ENCODE measurements around the gene HSFX2. TPM values are rescaled to one million over a fixed set of nuclear protein-coding genes. Genes with fewer than 3 reads are reported as not detected.
A peak's percentile ranks its signal among the peaks of the same experiment; 100 is the strongest.
"Not testable (repeated sequence)": the region's sequence is repeated elsewhere in the genome, so short reads cannot be mapped to it uniquely, and the experiment has no call there.

Gene HSFX2
- total RNA-seq, result not detected
- long read RNA-seq, result 0 reads

DNA sequence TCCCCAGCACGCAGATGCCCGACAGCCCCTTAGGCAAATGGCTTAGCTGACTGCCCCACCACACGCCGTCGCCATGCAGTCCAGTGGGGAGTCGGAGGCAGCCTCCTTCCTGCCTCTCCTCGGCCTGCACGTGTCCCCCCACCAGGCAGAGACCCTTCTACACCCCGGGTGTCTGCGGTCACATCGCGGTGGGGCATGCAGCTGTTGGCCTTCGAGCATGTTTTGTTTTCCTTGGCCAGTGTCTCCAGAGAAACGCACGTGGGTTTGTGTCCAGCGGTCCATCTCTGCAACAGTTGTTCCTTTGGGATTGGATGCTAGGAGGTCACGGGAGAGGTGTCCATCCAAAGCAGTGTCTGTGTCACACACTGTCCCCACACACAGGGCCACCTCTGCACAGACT lies at the start of gene HSFX2:
Gene HSFX2 (minus strand): TSS at position 101 of the 400 bp plus-strand sequence. CDS start 614 bp downstream, outside the sequence.
- ATAC-seq; DNase-seq (ENCODE audit: missing footprints); intact Hi-C loops (cut with DNase I): not testable (repeated sequence)

GRCh38 chrX:149643496-149643895 lies 48.4 kb upstream of the HSFX2 start:
- ATAC-seq, result no peak
- intact Hi-C loops (cut with DNase I), result no loop called here
- no peak for DNase-seq (ENCODE audit: missing footprints)

DNA sequence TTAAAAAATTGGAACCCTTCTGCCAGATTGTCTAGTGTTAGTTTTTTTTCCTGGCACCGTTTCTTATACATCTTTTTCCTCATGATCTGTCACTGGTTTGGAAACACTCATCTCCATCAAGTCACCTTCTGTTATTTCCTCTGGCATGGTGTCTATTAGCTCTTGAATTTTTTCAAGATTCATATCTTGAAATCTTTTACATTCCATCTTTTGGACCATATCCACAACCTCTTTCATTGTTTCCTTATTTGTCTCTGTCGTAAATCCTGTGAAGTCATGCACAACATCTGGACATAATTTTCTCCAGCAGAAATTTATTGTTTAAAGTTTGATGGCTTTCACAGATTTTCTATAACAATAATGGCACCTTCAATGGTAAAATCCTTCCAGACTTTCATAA lies 46.7 kb upstream of the HSFX2 start:
- intact Hi-C loops (cut with DNase I), result no loop called here
- ATAC-seq (no peak), DNase-seq (ENCODE audit: missing footprints) (no peak)

DNA sequence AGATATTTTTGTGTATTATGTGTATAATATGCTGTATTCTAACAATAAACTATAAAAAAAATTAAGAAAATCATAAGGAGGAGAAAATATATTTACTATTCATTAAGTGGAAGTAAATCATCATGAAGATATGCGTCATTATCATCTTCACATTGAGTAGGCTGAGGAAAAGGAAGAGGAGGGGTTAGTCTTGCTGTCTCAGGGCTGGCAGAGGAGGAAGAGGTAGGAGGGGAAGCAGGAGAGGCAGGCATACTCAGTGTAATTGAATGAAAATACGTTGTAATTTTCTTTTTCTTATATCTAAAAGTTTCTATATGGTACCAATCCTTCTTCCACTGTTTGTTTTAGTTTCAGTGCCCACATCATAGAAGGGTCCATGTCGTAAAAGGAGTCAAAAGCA lies 46.3 kb upstream of the HSFX2 start:
- no peak for DNase-seq (ENCODE audit: missing footprints)
- ATAC-seq, result no peak
- intact Hi-C loops (cut with DNase I), result no loop called here

GRCh38 chrX:149639568-149639967 lies 44.5 kb upstream of the HSFX2 start:
- intact Hi-C loops (cut with DNase I), result no loop called here
- ATAC-seq (no peak), DNase-seq (ENCODE audit: missing footprints) (no peak)

DNA sequence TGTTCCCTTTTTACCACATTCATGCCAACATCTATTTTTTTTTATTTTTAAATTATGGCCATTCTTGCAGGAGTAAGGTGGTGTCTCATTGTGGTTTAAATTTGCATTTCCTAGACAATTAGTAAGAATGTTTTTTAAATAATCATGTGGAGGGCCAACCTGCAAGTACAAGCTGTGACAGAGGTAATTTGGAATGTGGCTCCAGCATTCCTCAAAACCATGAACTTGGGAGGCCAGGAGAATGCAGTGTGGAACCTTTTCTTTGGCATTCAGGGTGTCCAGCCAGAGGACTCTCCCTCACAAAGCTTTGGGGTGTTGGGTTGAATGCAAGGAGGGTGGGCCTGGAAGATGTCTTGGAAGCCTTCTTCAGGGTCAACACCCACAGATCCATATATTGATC lies 43.7 kb upstream of the HSFX2 start:
- intact Hi-C loops (cut with DNase I), result no loop called here
- ATAC-seq (no peak), DNase-seq (ENCODE audit: missing footprints) (no peak)

GRCh38 chrX:149633511-149633910 lies 38.4 kb upstream of the HSFX2 start:
- ATAC-seq (no peak), DNase-seq (ENCODE audit: missing footprints) (no peak)
- intact Hi-C loops (cut with DNase I), result no loop called here

DNA sequence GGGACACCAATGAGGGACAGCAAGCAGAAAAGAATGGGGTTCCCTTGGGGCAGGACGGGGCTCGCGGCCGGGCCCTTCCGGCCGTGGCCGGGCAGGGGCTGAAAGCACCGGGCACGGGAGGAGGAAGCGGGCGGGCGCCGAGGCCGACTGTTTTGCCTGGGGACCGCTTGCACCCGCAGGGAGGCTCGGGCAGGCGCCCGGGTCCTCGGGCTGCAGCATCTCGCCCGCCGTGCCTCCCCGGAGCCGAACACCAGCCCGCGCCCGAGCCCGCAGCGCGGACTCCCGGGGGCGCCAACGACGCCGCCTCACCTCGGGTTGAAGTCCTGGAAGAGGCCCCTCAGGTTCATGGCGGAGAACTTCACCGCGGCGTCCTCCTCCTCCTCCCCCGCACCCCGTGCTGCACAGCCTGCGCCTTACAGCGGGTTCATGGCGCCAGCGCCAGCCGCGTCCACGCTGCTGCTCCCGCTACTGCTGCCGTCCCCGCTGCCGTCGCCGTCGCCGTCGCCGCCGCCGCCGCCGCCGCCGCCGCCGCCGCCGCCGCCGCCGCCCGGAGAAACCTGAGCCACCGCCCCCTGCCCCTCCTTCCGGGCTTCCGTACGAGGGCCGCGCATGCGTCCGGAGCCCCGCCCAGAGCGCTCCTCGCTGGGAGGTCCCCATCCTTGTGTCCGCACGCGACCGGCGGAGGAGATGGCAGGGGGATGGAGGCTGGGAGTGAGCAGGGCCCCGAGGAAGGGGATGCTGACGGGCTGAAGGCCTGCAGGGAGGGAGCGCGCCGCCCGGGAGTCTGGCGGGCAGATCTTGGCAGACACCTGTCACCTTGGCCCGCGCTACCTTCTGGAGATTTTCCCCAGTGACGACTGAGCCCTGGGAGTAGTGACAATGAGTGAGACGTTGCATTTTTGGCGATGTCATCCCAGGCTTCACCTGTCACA lies 36.4 kb upstream of the HSFX2 start, which contains the start of gene TMEM185A:
Gene TMEM185A (minus strand): TSS at position 559 of the 932 bp plus-strand sequence. CDS start 212 bp downstream, at position 347.
- ATAC-seq (peak; percentile 86), DNase-seq (ENCODE audit: missing footprints) (peak; percentile 75)
- intact Hi-C loops (cut with DNase I), result no loop called here

DNA sequence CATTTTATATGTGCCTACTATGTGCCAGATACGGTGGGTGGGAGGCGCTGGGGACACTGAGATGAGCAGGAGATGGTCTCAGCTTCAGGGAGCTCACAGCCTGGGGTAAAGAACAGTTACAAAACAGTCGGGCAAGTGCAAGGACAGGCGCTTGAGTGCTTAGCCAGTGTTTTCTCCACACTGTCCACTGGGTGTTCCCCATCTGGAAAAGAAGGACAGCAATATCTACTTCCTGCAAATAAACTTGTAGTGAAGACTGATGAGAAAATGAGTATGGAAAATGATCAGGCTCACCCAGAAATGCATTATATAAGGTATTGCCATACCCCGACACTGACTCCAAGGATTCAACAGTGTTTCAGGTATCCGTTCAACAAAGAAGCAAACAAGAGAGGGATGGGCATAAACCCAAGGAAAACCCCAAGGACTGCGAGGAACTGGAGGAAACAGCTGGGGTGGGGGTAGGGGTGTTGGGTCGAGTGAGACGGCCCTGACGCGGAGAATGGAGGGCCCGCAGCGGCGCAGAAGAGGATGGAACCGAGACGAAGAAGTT lies 35.6 kb upstream of the HSFX2 start:
- peak; percentile 88 for ATAC-seq
- intact Hi-C loops (cut with DNase I), result no loop called here
- no peak for DNase-seq (ENCODE audit: missing footprints)

GRCh38 chrX:149629730-149630387 lies 34.7 kb upstream of the HSFX2 start:
- intact Hi-C loops (cut with DNase I), result no loop called here
- ATAC-seq, result no peak
- no peak for DNase-seq (ENCODE audit: missing footprints)

GRCh38 chrX:149628768-149629167 lies 33.7 kb upstream of the HSFX2 start:
- DNase-seq (ENCODE audit: missing footprints), result no peak
- no peak for ATAC-seq
- intact Hi-C loops (cut with DNase I), result no loop called here

DNA sequence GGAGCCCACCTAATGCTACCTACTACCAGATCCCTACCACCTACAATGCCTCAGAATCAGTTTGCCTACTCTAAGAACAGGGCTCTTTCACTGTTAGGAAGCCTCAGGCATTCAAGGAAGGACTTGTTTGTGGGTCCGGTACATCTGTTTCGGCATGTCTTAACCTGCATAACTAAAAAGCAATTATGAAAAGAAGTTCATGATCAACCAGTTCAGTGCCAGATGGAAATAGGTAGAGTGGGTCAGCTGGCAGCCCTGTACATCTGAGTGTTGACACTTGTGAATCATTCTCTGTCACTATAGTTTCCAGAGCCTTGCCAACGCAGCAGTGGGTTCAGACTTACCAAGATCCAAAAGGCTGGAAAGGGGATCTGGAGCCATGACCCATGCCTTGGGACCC lies 33.2 kb upstream of the HSFX2 start:
- intact Hi-C loops (cut with DNase I), result no loop called here
- ATAC-seq, result no peak
- DNase-seq (ENCODE audit: missing footprints), result no peak

GRCh38 chrX:149626829-149627228 lies 31.7 kb upstream of the HSFX2 start:
- intact Hi-C loops (cut with DNase I); DNase-seq (ENCODE audit: missing footprints); ATAC-seq: not testable (repeated sequence)

DNA sequence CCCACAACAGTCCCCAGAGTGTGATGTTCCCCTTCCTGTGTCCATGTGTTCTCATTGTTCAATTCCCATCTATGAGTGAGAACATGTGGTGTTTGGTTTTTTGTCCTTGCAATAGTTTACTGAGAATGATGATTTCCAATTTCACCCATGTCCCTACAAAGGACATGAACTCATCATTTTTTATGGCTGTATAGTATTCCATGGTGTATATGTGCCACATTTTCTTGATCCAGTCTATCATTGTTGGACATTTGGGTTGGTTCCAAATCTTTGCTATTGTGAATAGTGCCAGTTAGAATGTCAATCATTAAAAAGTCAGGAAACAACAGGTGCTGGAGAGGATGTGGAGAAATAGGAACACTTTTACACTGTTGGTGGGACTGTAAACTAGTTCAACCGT lies 24.5 kb upstream of the HSFX2 start:
- DNase-seq (ENCODE audit: missing footprints); intact Hi-C loops (cut with DNase I); ATAC-seq: not testable (repeated sequence)

GRCh38 chrX:149618871-149619270 lies 23.8 kb upstream of the HSFX2 start:
- DNase-seq (ENCODE audit: missing footprints) (no peak), ATAC-seq (no peak)
- intact Hi-C loops (cut with DNase I), result no loop called here

GRCh38 chrX:149611623-149612175 lies 16.6 kb upstream of the HSFX2 start:
- DNase-seq (ENCODE audit: missing footprints) (no peak), ATAC-seq (no peak)
- intact Hi-C loops (cut with DNase I), result no loop called here

DNA sequence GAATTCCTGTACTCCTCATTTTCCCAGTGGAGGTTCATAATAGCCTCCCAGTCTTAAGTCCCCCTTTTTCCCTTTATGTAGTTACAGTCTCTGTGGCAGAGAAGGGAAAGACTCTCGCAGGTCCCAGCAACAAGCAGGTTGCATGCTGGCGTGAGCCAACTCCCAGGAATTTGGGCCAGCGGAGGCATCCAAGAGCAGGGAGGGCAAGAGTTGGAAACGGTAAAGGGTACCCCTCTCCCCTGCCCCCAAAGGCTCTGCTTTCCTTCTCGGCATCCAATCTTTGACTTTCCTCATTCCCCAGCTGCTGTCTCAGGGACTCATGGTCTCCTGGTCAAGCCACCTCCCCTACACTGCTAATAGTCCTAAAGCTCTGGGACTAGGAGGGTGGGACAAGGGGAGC lies 15.4 kb upstream of the HSFX2 start:
- DNase-seq (ENCODE audit: missing footprints), result no peak
- no peak for ATAC-seq
- intact Hi-C loops (cut with DNase I), result no loop called here

GRCh38 chrX:149607699-149608098 lies 12.6 kb upstream of the HSFX2 start:
- DNase-seq (ENCODE audit: missing footprints) (no peak), ATAC-seq (no peak)
- intact Hi-C loops (cut with DNase I), result no loop called here

DNA sequence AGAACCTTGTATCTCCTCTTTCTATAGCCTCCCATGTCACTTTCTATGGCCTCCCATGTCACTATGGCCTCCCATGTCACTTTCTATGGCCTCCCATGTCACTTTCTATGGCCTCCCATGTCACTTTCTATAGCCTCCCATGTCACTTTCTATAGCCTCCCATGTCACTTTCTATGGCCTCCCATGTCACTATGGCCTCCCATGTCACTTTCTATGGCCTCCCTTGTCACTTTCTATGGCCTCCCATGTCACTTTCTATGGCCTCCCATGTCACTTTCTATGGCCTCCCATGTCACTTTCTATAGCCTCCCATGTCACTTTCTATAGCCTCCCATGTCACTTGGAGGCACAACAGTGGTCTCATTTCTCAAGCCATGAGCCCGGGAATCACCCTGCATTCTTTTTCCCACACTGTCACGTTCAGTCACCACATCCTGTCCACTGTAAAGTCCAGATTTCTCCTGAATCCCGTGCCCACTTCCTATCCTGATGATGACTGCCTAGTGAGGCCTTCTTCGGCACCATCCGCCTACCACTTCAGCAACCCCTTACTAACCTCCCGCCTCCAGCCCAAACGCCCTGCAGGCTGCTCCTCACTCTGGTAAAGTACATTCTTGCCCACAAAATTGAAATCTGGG lies 10.3 kb upstream of the HSFX2 start:
- intact Hi-C loops (cut with DNase I); ATAC-seq; DNase-seq (ENCODE audit: missing footprints): not testable (repeated sequence)
